GM21825 (cell line): ENCODE measurements around the gene TMEM120B.

Source experiments
- ATAC-seq: cut with Tn5 transposase; IDR thresholded peaks from one replicate; pipeline ENCODE4 v1.9.1; 2021; ENCODE audit warnings: mild to moderate bottlenecking, moderate library complexity; ENCODE audit not compliant: unreplicated experiment

Gene TMEM120B

GRCh38 chr12:121770813-121771625, 58.5 kb downstream of the TMEM120B start:
- ATAC-seq: no peak

- peak; percentile 68 for ATAC-seq
Measured at GRCh38 chr12:121773011-121773777, 60.6 kb downstream of the TMEM120B start.

GRCh38 chr12:121774968-121775474, 62.5 kb downstream of the TMEM120B start:
- no peak for ATAC-seq

- no peak for ATAC-seq
Measured at GRCh38 chr12:121775501-121775900, 62.9 kb downstream of the TMEM120B start.

- no peak for ATAC-seq
Measured at GRCh38 chr12:121776190-121777098, 63.9 kb downstream of the TMEM120B start.

- no peak for ATAC-seq
Measured at GRCh38 chr12:121778567-121779421, 66.2 kb downstream of the TMEM120B start.

- ATAC-seq: no peak
Measured at GRCh38 chr12:121779422-121779895, 66.9 kb downstream of the TMEM120B start.

GRCh38 chr12:121780429-121780828, 67.9 kb downstream of the TMEM120B start:
- ATAC-seq: no peak

- peak; percentile 24 for ATAC-seq
Measured at GRCh38 chr12:121781484-121781997, 69.0 kb downstream of the TMEM120B start.

- ATAC-seq: peak; percentile 62
Measured at GRCh38 chr12:121781998-121782979, 69.7 kb downstream of the TMEM120B start.

GRCh38 chr12:121783766-121784165, 71.2 kb downstream of the TMEM120B start:
- no peak for ATAC-seq

GRCh38 chr12:121784460-121784859, 71.9 kb downstream of the TMEM120B start:
- no peak for ATAC-seq

GRCh38 chr12:121786440-121786825, 73.9 kb downstream of the TMEM120B start:
- ATAC-seq: no peak

GRCh38 chr12:121787063-121788025, 74.8 kb downstream of the TMEM120B start:
- ATAC-seq: no peak

- ATAC-seq: no peak
Measured at GRCh38 chr12:121788176-121788818, 75.7 kb downstream of the TMEM120B start.

- ATAC-seq: no peak
Measured at GRCh38 chr12:121789233-121789781, 76.8 kb downstream of the TMEM120B start.
